Gastroesophageal sphincter (tissue), 4 donors: ENCODE measurements around the gene UIMC1. TPM values are rescaled to one million over a fixed set of nuclear protein-coding genes. Genes with fewer than 3 reads are reported as not detected.

ENCODE experiments used
- ATAC-seq: fragments of 150-250 bp; one replicate; pipeline ENCODE4 v1.9.1; 2016; ENCODE audit warnings: mild to moderate bottlenecking, moderate library complexity
- H3K27ac ChIP-seq, 4 donors: fragments of 200-600 bp; sonication (generic) in 3 of 4; 1 replicate in 3 of 4; 2 replicates in 1 of 4; pipeline ENCODE4 v1.5.1; 2016 to 2019
- H3K27me3 ChIP-seq: fragments of 200-600 bp; sonication (generic); one replicate; pipeline ENCODE4 v1.5.1; 2019
- H3K36me3 ChIP-seq, 2 donors: fragments of 200-600 bp; sonication (generic); one replicate each; pipeline ENCODE4 v1.5.1; 2019; ENCODE audit warnings: control low read depth in 1 of 2
- H3K4me1 ChIP-seq, 3 donors: fragments of 200-600 bp; sonication (generic); 1 replicate in 2 of 3; 2 replicates in 1 of 3; pipeline ENCODE4 v1.5.1; 2016 to 2019; ENCODE audit warnings: control low read depth in 2 of 3
- H3K4me3 ChIP-seq, 2 donors: fragments of 200-600 bp; sonication (generic); one replicate each; pipeline ENCODE4 v1.5.1; 2019; ENCODE audit warnings: mild to moderate bottlenecking in 1 of 2, moderate library complexity in 1 of 2
- H3K9me3 ChIP-seq, 3 donors: fragments of 200-600 bp; sonication (generic); one replicate each; pipeline ENCODE4 v1.5.1; 2017 to 2019; ENCODE audit warnings: control low read depth in 2 of 3
- CTCF ChIP-seq, 4 experiments: fragments of 200-600 bp in 2 of 4; fragments of 450-650 bp in 2 of 4; sonication (generic) in 1 of 4; IDR thresholded peaks; one replicate each; pipeline ENCODE4 v1.5.1; 2017 to 2019; ENCODE audit warnings: antibody characterized with exemption in 4 of 4, mild to moderate bottlenecking in 2 of 4, moderate library complexity in 2 of 4
- EP300 ChIP-seq: sonication (generic); formaldehyde crosslinking; IDR thresholded peaks from one replicate; pipeline ENCODE4 v1.6.1; 2017; ENCODE audit warnings: antibody characterized with exemption, mild to moderate bottlenecking
- POLR2A ChIP-seq, 2 donors: fragments of 450-650 bp; IDR thresholded peaks; one replicate each; pipeline ENCODE4 v1.6.1; 2017; ENCODE audit warnings: antibody characterized with exemption in 2 of 2, mild to moderate bottlenecking in 2 of 2, moderate library complexity in 1 of 2
- POLR2AphosphoS5 ChIP-seq: sonication (generic); formaldehyde crosslinking; IDR thresholded peaks from one replicate; pipeline ENCODE4 v1.6.1; 2017; ENCODE audit warnings: antibody characterized with exemption
- WGBS, 2 donors: methylation state at CpG; one replicate each; pipeline ENCODE4 v1.1.5; 2018; ENCODE audit warnings: low coverage in 1 of 2; 5-methylcytosine and 5-hydroxymethylcytosine counted together
- total RNA-seq, 4 donors: library from RNA; depleted of rRNA; stranded (reverse); fragments of >200 nt; gene quantifications; one replicate each; pipeline ENCODE4 v1.1.0, GENCODE V29; 2016

UIMC1 gene
- total RNA-seq, 4 donors from 2014 or later = 37.9 to 50.6 (median 44.7) TPM

GRCh38 chr5:176866707-176867310 lies 139.8 kb downstream of the UIMC1 start:
- no peak overlapping the region for H3K27ac ChIP-seq
- no peaks in the 10 kb centered on the region for H3K9me3 ChIP-seq
- H3K36me3 ChIP-seq = no peaks in the 10 kb centered on the region
- no peak for ATAC-seq
- no peaks in the 10 kb centered on the region for H3K4me1 ChIP-seq
- H3K4me3 ChIP-seq = no peak overlapping the region
- WGBS, 2 donors = 10 to 18% methylated on average over 4 to 8 of the region's 16 CpGs
- TF ChIP-seq POLR2AphosphoS5 (no peak), POLR2A (IDR thresholded peaks at IDR 0.05) (no peak), CTCF (IDR thresholded peaks at IDR 0.05) (no peak), EP300 (no peak)
- H3K27me3 ChIP-seq = peaks cover 83% of the 10 kb centered on the region

GRCh38 chr5:176865964-176866363 lies 140.6 kb downstream of the UIMC1 start:
- no peak for ATAC-seq
- H3K9me3 ChIP-seq = no peaks in the 10 kb centered on the region
- no peaks in the 10 kb centered on the region for H3K36me3 ChIP-seq
- no CpG with 5 or more reads among the region's 7 CpGs for WGBS, 2 donors
- no peaks in the 10 kb centered on the region for H3K4me1 ChIP-seq
- no peak overlapping the region for H3K27ac ChIP-seq
- H3K27me3 ChIP-seq = peaks cover 92% of the 10 kb centered on the region
- H3K4me3 ChIP-seq = no peak overlapping the region
- TF ChIP-seq CTCF (IDR thresholded peaks at IDR 0.05) = no peak

- no CpG with 5 or more reads among the region's 8 CpGs for WGBS, 2 donors
- Histone ChIP-seq H3K9me3 (no peaks in the 10 kb centered on the region), H3K27me3 (peaks cover 98% of the 10 kb centered on the region), H3K27ac (no peak overlapping the region), H3K4me3 (no peak overlapping the region), H3K36me3 (no peaks in the 10 kb centered on the region), H3K4me1 (no peaks in the 10 kb centered on the region)
- no peak for ATAC-seq
- no peak for TF ChIP-seq POLR2A (IDR thresholded peaks at IDR 0.05)
- no peak for TF ChIP-seq EP300
- TF ChIP-seq CTCF (IDR thresholded peaks at IDR 0.05) = no peak
- no peak for TF ChIP-seq POLR2AphosphoS5
Measured at GRCh38 chr5:176864755-176865154, 141.8 kb downstream of the UIMC1 start.

DNA sequence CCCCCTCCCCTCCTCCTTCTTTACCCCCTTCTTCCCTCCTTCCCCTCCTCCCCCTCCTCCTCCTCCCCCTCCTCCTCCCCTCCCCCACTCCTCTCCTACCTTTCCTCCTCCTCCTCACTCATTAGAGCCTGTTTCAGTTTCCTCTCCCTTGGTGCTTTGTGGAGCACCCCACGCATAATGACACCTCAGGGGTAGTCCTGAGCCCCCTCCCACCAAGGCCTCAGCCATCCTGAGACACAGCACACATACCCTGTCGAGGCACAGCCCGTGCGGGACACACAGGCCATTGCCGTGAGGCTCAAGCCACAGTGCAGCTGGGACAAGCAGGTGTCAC lies 142.8 kb downstream of the UIMC1 start:
- Histone ChIP-seq H3K36me3 (no peaks in the 10 kb centered on the region), H3K4me1 (no peaks in the 10 kb centered on the region), H3K9me3 (no peaks in the 10 kb centered on the region), H3K27ac (no peak overlapping the region), H3K4me3 (no peak overlapping the region), H3K27me3 (peaks cover 88% of the 10 kb centered on the region)
- no peak for TF ChIP-seq POLR2A (IDR thresholded peaks at IDR 0.05)
- TF ChIP-seq EP300 = no peak
- no peak for TF ChIP-seq CTCF (IDR thresholded peaks at IDR 0.05)
- TF ChIP-seq POLR2AphosphoS5 = no peak
- 59% methylated on average over 4 of the region's 5 CpGs; no CpG with 5 or more reads in 1 of the 2 donors for whole genome bisulfite sequencing, 2 donors
- ATAC-seq = no peak

DNA sequence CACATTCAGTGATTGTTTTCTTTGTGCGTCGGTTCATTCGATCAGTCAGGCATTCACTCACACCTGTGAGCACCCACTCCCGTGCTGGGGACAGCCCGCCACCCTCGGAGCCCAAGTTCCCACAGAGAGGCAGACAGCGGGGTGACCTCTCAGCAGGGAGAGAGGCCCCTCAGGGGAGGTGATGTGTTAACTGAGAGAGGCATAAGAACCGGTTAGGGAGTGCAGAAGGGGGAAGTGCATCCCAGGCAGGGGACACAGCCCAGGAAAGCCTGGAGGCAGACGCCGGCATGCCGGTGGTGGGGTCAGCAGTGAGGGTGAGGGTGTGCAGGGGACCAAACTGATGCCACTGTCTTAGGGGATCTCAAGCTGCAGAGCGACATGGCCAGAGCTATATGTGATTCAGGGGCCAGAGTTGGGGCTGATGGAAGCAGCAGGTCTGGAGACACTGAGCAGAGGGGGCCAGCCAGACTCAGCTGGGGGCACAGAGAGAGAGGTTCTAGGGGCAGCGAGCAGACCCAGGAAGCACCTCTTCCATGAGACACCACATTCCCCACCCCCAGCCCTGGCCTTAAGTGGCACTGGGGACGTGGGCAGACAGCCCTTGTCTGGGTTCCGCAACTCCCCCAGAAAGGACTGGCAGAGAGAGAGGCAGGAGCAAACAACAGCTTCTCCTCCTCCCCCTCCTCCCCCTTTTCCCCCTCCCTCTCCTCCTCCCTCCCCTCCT lies 143.4 kb downstream of the UIMC1 start:
- 21 to 25% methylated on average over 5 to 8 of the region's 15 CpGs for WGBS, 2 donors
- H3K4me3 ChIP-seq = no peak overlapping the region
- H3K9me3 ChIP-seq = no peaks in the 10 kb centered on the region
- no peak for ATAC-seq
- H3K27ac ChIP-seq = no peak overlapping the region
- TF ChIP-seq EP300 (no peak), POLR2A (IDR thresholded peaks at IDR 0.05) (no peak), POLR2AphosphoS5 (no peak), CTCF (IDR thresholded peaks at IDR 0.05) (no peak)
- H3K27me3 ChIP-seq = peaks cover 84% of the 10 kb centered on the region
- H3K36me3 ChIP-seq = no peaks in the 10 kb centered on the region
- H3K4me1 ChIP-seq = no peaks in the 10 kb centered on the region
